Stomach (tissue), 4 donors: Measurements from ENCODE around the gene CWC15.

ENCODE experiments used
- CTCF ChIP-seq, 7 experiments: fragments of 450-650 bp in 4 of 7; fragments of 200-600 bp in 3 of 7; sonication (generic) in 3 of 7; IDR thresholded peaks; one replicate each; pipeline ENCODE4 v1.5.1; 2016 to 2019; ENCODE audit warnings: antibody characterized with exemption in 7 of 7, control low read depth in 2 of 7, mild to moderate bottlenecking in 1 of 7
- POLR2AphosphoS5 ChIP-seq, 3 donors: sonication (generic); formaldehyde crosslinking; IDR thresholded peaks; one replicate each; pipeline ENCODE4 v1.6.1; 2016; ENCODE audit warnings: antibody characterized with exemption in 3 of 3

GRCh38 chr11:94912806-94913205 lies 60.5 kb downstream of the CWC15 start:
- TF ChIP-seq CTCF (IDR thresholded peaks at IDR 0.05) (no peak), POLR2AphosphoS5 (IDR thresholded peaks at IDR 0.05) (no peak)
